AG08396 (cell line): Measurements from ENCODE around the gene KIF5A.

Experiments used
- DNase-seq: peaks from one replicate; pipeline ENCODE4 v3.0.0; 2012; ENCODE audit warnings: low spot score, mixed read lengths

Gene KIF5A

DNA sequence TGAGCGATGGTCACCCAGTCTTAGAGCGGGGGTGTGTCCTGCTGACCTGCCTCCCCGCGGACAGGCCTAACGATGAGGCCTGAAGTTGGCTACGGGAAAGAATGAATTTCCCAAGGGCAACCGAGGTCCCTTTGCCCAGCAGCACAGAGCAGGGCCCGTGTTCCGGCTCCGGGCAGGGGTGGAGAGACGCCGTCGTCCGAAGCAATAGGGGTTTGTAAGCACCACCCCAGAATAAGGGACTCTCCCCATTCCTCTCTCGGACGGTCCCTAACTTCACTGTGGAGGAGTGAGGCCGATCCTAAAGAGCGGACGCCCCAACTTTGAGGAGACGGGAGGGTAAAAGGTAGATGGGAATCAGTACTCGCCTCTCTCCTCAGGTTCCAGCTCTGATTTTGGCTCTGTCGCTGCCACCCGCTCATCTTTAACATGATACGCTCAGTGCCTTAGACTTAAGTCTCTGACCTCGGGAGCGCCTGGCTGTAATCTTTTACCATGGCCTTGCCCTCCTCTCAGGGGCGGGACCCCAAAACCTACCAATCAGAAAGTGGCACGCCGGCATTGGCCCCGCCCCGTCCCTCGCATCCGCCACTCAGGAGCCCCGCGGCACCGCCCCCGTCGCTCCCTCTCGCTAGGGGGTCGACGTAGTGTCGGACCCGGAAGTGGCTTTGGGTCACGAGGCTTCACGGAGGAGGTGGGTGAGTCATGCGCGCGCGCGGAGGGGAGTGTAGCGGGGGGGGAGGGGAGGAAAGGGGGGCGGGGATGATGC is 29.6 kb upstream of the KIF5A start, which contains the start of gene DDIT3:
Gene DDIT3, minus strand, starts transcription at position 462 of the 766 bp plus-strand sequence. CDS start 3,108 bp downstream, outside the sequence.
- DNase-seq, result peak; percentile 96

DNA sequence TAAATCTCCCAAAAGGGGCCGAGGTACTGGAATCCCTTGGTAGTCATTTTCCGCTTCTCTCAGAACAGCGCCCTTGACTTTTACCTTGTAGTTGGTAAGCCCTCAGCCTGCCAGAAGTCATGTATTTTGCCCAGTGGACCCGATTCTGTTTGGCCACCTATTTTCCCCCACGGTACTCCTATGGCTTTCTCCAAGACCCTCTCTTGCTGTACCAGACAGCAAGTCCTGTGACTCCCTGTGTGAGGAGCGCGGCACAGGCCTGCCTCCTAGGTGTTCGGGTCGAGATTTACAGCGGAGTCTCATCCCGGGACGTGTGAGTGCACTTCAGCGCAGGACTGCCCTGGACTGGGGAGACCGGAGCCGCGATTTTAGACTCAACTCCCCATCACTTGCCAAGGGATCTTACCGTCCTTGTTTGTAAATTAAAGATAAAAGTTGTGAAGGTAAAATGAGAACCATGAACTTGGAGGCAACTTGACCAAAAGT is 28.3 kb upstream of the KIF5A start:
- no peak for DNase-seq

DNA sequence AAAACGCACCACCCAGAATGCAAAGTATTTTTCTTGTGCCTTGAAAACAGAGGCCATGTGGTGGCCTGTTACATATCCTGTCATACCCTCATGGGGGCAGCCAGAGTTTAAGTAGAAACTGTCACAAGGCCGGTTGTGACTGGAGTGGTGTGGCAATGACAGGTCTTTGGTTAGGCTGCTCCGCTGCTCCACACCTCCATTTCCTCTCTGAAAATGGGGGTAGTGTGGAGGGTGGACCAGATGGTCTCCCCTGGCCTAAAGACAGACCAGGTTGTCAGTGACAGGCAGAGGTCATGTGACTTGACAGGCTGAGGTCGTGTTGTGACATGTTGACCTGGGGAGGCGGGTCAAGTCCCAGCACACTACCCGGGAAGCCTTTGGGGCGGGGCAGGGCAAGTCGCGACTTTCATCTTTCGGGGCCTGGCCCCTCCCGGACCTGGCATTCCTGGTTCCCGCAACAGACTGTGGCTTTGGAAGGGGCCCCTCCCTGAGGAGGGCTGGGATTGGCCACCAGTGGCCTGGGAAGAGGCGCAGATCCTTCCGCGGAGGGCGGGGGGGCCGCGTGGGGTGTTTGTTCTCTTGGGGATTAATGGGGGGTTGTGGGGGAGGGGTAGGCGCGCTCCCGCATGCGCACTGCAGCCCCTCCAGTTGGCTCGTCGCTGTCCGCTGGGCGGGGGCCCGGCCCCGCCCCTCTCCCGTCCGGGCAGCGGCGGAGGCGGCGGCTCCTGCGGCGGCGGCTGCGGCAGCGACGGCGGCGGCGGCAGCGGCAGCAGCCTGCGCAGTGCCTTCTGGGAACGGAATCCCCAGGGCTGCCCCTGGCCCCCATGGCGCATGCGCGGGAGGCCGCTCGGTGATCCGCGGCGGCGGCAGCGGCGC is 27.6 kb upstream of the KIF5A start, which contains the start of gene MBD6:
Gene MBD6, plus strand, starts transcription at position 814 of the 876 bp plus-strand sequence. CDS start 1,480 bp downstream, outside the sequence.
- peak; percentile 99 for DNase-seq

DNA sequence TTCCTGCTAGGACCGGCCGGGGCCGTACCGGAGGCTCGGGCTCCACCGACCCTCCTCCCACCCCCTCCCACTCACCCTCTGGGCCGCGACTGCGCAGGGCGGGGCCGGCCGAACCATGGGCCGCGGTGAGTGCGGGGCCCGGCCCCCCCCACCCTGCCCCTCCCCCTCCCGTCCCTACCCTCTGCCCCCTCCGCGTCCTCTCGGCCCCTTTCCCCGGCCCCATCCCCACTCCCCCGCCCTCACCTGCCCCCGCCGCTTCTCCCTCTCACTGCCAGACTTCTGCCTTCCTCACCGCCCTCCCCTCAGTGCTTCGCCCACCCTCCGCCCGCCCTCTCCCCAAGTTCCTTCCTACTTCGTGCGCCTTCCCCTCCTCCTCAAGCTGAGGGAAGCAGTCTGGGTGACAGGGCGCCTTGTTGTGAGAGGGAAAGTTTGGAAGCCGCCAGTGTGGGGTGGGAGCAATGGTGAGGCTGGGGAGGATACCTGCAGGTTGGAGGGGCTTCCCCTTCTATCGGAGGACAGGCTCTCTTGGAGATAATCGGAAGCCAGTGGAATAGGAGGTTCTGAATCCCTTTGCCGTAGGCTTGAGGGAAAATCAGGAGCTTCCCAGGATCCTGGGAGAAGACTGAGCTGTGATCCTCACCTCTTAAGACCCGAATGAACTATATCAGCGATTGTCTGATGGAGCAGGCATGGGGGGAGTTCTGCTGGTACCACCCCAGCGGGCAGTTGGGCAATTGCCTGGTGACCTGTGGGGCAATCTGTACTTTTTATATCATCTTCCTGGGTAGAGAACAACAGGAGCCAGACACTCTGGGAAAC is 26.7 kb upstream of the KIF5A start:
- DNase-seq, result peak; percentile 50

DNA sequence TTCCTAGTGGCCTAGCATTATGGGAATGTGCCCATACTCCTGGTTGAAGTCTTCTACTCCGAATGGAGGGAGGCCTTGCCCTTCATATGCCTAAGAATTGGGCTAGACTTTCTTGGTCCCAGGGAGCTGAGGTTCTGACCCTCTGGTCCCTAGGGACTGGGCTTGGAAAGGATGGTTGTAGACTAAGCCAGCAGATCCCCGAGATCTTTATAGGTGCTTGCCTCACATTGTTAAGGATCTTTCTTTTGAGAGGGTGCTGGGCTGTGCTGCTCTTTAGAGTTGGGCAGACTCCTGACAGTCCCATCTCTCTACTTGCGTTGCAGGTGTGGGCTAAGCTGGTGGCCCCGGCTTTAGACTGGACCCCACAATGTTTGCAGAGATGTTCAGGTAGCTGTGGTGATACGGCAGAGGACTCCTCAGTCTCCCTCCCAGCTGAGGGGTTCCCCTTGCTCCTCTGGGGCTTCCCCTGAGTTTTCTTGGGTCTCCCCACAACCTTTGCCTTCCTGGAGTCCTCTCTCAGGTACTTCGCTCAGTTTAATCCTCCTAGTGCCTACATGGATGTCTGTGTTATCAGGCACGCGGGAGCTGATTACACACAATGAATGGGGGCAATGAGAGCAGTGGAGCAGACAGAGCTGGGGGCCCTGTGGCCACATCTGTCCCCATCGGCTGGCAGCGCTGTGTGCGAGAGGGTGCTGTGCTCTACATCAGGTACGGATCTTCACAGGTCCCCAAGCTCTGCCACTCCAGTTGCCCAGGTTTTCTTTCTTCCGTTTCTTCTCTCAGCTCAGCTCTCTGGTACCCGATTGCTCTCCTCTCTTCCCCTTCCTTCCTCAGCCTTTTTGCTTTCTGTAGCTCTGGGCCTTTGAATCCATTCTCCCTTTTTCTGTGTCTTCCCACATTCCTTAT is 25.9 kb upstream of the KIF5A start:
- no peak for DNase-seq

DNA sequence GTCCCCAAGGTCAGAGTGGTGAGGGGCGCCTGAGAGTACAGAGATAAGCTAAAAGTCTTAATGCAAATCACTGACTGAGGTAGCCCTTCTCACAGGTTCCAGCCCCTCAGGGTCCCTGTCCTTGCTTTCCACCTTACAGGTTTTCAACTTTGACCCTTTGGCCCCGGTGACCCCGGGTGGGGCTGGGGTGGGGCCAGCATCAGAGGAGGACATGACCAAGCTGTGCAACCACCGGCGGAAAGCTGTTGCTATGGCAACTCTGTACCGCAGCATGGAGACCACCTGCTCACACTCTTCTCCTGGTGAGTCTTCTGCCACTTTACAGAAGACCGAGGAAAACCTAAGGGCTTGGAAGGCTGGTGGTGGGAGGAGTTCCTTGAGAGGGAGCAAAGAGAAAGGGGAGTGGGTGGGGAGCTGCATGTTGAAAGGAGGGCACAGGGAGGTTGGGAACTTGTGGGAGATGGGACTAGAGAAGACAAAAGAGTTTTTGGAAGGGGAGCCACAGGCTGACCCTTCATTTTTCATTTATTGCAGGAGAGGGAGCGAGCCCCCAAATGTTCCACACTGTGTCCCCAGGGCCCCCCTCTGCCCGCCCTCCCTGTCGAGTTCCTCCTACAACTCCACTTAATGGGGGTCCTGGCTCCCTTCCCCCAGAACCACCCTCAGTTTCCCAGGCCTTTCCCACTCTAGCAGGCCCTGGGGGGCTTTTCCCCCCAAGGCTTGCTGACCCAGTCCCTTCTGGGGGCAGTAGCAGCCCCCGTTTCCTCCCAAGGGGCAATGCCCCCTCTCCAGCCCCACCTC is 24.8 kb upstream of the KIF5A start:
- DNase-seq, result no peak

DNA sequence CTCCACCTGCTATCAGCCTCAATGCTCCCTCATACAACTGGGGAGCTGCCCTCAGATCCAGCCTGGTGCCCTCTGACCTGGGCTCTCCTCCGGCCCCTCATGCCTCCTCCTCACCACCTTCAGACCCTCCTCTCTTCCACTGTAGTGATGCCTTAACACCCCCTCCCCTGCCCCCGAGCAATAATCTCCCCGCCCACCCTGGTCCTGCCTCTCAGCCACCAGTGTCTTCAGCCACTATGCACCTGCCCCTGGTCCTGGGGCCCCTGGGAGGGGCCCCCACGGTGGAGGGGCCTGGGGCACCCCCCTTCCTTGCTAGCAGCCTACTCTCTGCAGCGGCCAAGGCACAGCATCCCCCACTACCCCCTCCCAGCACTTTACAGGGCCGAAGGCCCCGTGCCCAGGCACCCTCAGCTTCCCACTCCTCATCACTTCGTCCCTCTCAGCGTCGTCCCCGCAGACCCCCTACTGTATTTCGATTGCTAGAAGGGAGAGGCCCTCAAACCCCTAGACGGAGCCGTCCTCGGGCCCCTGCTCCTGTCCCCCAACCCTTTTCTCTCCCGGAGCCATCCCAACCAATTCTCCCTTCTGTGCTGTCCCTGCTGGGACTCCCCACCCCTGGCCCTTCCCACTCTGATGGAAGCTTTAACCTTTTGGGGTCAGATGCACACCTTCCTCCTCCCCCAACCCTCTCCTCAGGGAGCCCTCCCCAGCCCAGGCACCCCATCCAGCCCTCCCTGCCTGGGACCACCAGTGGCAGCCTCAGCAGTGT is 24.0 kb upstream of the KIF5A start:
- no peak for DNase-seq

DNA sequence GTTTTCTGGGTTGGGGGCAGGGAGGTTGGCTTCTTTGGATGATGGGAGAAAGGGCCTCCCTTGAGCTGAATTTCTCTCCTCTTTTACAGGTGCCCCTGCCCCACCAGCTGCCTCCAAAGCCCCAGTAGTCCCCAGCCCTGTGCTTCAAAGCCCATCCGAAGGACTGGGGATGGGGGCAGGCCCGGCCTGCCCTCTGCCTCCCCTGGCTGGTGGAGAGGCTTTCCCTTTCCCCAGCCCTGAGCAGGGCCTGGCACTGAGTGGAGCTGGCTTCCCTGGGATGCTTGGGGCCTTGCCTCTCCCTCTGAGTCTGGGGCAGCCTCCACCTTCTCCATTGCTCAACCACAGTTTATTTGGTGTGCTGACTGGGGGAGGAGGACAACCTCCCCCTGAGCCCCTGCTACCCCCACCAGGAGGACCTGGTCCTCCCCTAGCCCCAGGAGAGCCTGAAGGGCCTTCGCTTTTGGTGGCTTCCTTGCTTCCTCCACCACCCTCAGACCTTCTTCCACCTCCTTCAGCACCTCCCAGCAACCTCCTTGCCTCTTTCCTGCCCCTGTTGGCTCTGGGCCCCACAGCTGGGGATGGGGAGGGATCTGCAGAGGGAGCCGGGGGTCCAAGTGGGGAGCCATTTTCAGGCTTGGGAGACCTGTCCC is 23.2 kb upstream of the KIF5A start:
- DNase-seq, result no peak

DNA sequence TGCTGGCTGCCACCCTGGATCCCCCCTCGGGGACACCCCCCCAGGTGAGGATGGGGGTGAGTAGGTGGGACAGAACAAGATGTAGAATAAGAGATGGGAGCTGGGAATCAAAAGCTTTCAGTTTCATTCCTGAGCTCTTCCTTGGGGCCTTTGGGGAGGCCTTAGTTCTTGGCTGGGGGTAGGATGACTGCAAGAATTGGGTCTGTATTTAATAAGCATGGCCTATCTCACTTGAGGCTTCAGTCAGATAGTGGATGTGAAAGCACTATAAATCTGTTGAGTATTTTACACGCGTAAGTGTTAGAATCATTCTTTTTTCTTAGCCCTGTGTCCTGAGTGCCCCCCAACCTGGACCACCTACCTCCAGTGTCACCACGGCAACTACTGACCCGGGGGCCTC is 22.7 kb upstream of the KIF5A start:
- DNase-seq, result no peak

DNA sequence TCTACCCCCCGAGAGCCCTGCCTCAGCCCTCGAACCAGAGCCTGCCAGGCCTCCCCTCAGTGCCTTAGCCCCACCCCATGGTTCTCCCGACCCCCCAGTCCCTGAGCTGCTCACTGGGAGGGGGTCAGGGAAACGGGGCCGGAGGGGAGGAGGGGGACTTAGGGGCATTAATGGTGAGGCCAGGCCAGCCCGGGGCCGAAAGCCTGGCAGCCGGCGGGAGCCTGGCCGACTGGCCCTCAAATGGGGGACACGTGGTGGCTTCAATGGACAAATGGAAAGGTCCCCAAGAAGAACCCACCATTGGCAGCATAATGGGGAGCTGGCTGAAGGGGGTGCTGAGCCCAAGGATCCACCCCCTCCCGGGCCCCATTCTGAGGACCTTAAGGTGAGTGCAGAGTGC is 21.7 kb upstream of the KIF5A start:
- DNase-seq, result no peak

DNA sequence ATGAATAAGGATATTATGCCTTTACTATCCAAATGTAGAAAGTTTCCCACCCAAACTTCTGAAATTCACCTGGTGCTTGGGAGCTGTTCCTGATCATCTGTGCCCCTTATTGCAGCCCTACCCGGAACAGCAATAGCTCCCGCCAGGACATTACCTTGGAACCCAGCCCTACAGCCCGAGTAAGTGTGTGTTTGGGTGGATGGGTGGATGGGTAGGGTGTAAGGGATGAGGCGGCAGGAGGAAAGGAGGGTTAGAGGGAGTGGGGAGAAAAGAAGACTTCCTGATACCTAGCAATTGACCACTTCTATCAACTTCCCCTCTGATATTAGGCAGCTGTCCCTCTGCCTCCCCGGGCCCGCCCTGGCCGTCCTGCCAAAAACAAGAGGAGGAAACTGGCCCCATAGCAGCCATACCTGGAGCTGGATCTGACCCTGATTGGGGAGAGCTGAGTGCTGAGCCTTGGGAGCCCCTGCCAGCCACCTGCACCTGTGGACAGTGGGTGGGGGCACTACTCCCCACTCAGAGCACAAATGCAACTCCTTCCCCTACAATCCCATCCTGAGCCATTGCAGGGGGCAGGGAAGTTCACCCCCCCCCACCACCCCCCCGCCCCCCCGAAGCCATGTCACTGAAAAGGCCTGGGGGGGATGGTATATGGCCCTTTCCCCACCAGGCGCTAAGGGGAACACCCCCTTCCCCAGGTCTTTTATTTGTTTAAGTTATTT is 20.9 kb upstream of the KIF5A start:
- no peak for DNase-seq

DNA sequence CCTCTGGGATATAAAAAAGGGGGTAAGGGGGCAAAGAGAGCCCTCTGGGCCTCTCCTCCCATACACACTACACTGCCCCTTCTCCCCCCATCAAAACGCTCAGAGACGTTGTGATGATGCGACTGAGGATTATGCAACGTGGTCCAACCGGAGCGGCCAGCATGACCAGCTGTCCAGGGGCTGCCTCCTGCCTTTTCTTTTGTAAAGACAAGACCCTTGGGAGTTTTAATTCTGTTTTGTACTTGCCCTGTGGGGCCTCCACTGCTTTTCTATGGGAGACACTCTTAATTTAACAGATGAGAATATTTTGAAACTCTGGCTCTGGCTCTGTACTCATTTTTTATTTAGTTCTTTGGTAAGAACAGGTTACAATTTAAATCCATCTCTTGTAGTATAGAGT is 20.0 kb upstream of the KIF5A start:
- DNase-seq, result no peak

DNA sequence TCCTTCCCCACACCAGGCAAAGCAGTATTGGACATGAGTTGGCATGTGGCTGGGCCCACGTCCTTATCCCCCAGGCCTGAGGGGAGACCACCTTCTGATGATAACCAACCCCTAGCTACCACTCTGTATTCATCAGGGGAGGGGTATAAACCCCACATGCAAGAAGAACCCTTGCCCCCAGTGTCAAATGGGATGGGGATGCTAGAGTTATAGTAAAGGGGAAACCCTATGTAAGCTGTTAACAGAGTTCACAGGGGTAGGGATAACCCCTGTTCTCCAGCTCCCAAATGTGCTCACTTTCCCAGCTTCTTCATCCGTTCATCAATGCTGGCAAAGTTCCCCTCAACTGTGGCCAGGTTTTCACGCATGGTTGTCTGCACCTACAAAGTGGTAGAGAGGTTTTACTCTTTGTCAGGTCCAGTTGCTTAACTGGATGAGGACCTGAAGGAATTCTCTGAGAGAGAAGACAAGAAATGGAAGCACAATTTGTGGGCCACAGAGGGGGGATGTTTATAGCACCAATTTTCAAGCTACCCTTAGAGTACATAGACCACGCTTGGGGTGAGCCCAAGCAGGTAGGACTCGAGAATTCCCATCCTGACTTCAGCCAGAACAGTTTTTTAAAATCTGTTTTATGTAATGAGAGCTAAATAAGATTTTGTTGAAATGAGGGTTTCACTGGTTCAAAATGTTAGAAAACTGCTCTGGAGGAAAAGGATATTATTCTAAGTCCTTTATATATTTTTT is 19.3 kb upstream of the KIF5A start:
- no peak for DNase-seq

DNA sequence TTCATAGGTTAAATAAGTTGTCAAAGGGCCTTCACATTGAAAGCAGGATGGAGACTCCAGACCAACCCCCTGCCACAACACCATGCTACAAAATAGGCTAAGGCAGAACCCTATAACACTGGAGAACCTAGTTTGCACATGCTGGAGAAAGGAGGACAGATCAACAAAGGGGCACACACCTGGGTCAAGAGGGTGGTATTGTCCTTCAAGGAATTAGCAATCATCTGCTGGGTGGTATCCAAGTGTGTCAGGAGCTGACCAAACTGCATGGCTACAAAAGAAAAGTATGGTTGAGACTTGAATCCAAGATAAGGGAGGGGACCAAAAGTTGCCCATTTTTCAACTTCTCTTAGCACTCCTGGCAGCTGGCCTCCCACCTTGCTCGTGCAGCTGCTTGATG is 18.0 kb upstream of the KIF5A start:
- DNase-seq, result no peak

DNA sequence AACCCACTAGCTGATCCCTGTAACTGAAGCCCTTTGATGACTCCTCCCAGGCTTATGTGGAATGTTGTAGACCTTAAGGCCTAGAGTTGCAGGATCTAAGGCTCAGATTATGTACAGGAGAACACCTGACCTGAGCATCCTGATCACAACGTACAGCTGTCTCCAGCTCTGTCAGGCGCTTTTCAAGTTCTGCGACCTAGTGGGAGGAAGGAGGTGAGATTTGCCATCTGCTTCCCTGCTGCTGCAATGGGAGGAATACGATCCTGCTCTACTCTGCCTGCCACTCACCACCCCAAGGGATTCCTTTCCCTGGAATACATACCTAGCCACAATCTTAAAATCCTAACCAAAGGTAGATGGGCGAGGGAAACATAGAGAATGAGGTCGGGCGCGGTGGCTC is 16.7 kb upstream of the KIF5A start:
- no peak for DNase-seq

DNA sequence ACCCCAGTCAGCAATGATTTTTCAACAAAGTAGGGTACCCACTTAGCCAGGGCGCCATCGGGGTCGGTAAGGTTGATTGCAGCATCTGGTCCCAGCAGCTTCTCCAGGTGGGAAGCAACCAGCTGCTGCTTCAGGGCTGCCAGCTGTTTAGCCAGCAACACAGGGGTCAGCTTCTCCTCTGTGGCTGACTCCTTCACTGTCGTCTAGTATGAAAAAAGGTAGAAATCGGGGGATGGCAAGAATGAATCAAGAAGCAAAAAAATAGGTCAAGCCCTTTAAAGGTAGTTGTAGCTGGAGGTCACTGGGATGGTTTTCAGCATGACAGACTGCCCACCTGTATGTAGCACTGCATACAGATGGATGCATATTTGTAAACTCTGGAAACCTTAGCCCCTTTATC is 15.6 kb upstream of the KIF5A start:
- DNase-seq, result no peak

DNA sequence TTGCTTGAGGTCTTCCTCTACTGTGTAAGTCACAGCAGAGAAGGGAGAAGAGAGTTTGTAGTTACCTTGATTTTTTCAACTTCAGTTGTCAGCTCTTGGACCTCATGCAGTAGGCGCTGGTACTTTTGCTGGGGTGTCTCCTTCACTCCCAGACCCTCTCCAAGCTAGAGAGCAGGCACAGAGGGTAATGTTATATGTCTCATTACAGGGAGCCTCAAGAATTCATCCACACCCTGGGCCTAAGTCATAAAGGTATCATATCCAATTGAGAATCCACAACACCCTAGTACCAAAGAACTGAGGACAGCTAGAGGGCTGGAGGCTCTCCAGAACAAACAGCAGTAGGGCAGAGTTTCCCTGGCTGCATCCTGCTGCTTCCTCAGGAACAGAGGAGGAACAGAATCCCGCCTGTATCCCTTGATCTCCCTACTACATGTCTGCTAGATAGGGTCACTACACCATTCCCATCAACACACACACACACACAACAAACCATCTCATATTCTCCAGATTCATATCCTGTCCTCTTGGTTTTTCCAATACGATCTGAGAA is 14.8 kb upstream of the KIF5A start:
- no peak for DNase-seq
